NK-92 treated with Interleukin-12 subunit alpha and Interleukin-12 subunit beta, amount 100 ng/mL, for 24 hours (cell line): ENCODE results near the gene FRMD4A.

ENCODE experiments used
- DNase-seq: peaks from one replicate; lab custom pipeline; 2025; lab: John Stamatoyannopoulos, UW

Gene FRMD4A

GRCh38 chr10:13651969-13652720, 678.6 kb downstream of the FRMD4A start:
- DNase-seq: no peak

DNA sequence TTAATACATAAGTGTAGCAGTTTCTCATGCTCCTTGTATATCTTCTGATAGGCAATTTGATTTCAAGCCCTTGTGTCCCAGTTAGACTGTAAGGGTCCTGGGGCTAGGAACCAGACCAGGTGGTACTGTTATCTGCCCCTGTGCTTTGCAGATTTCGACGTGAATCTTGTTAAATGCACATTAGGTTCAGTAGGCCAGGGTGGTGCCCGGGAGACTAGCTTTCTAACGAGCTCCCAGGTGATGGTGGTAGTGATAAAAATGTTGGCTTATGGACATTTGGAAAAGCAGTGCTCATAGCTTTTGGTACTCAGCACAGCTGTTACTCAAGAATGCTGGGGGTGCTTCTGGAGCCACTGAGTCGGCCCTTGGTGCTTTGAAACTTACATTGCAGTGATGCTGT, 679.8 kb downstream of the FRMD4A start:
- no peak for DNase-seq

DNA sequence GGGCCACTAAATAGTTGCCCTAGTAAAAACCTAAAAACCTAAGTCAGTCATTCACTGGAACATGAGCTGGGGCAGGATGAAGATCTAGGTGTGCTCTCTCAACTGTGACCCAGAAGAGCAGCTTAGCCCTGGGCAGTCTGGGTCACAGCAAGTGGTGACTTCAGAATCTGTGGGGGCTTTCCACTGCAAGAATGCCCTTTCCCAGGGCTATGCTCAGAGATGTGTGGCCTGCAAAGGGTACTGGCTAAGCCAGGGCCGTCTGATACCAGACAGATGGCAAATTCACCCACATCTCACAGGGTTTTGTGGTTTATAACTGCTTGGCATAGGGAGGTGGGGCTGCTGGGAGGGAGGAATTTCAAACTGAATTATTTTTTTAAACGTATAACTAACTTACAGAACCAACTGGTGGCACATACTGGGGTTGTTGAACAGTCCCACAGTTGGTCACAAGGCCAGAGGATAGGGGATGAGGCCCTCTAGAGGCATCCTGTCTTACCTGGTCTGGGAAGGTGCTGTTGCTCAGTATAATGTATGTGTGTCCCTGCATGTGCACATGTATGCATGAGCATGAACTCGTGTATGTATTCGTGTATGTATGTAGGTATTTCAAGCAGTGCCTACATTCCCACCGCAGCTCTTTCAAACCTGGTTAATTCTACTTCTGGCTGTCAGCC, 680.7 kb downstream of the FRMD4A start:
- no peak for DNase-seq

- no peak for DNase-seq
Observed at GRCh38 chr10:13648425-13648824, 682.3 kb downstream of the FRMD4A start.

DNA sequence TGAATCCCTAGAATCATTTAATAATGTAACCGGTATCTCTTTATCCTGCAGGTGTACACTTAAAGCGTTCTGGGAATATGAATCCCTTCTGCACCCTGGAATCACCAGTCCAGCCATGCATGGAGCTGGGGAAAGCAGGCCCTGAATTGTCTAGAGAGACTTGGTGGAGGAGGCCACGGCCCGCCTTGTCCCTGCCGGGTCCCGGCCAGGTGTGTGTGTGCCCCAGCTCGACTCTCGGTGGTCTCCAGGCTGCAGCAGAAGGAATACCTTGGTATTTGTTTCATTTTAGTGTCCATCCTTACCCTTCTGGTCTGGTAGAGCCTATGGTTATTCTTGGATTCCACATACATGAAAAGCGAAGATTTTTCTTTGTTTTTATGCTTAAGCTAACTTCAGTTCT, 685.9 kb downstream of the FRMD4A start:
- no peak for DNase-seq

GRCh38 chr10:13643016-13643415, 687.7 kb downstream of the FRMD4A start:
- no peak for DNase-seq

DNA sequence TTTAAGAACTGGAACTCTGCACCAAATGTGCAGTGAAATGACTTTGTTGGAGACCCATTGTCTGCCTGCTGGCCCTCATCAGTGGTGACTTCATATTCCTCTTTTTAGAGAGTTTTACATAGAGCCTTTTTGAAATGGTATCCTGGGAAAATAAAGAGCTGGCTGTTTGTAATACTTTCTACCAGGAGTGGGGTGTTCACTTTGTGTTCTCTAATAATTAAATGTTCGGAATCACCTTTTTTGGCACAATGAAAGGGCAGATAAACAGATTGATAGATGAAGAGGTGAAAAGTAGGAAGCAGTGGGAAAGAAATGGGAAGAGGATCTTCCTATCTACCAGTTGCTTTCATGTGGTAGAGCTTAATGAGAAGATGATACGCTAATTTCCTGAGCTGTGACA, 688.4 kb downstream of the FRMD4A start:
- no peak for DNase-seq

GRCh38 chr10:13637894-13638293, 692.8 kb downstream of the FRMD4A start:
- no peak for DNase-seq

GRCh38 chr10:13637303-13637856, 693.3 kb downstream of the FRMD4A start:
- no peak for DNase-seq

- DNase-seq: no peak
Observed at GRCh38 chr10:13636776-13637175, 693.9 kb downstream of the FRMD4A start.

DNA sequence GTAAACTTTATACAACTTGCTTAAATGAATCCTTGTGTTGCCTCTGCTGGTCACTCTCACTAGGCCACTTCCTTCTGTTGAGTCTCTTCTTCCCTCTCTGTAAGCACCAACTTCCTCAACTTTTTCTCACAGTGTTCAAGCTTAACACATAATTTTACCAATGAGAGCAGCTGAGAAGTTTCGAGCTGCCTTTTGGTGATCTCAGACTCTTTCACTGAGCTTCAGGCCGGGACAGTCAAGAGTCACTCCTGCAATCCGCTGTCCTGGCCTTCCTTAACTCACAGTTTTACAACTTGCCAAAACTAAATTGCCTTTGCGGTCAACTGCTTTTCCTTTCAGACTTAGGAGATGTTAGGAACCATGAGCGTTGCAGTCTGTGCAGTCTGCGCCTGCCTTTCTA, 696.5 kb downstream of the FRMD4A start:
- no peak for DNase-seq

DNA sequence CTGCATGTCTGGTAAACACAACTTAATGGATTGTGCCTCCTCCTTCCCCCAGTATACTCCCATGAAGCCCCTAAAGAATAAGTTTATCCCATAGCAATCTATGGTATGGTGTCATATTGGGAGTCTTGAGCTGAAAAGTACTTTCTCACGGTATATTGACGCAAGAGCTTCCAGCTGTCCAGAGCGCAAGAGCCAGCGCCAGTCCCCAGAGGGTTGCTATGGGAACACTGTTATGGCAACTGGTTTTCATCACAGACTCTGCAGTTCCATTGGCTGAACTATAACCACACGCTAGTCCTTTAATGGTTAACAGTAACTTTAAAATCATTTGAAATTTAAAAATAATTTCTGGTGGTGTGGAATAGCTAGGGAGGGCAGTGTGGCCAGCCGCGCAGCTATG, 697.0 kb downstream of the FRMD4A start:
- no peak for DNase-seq

DNA sequence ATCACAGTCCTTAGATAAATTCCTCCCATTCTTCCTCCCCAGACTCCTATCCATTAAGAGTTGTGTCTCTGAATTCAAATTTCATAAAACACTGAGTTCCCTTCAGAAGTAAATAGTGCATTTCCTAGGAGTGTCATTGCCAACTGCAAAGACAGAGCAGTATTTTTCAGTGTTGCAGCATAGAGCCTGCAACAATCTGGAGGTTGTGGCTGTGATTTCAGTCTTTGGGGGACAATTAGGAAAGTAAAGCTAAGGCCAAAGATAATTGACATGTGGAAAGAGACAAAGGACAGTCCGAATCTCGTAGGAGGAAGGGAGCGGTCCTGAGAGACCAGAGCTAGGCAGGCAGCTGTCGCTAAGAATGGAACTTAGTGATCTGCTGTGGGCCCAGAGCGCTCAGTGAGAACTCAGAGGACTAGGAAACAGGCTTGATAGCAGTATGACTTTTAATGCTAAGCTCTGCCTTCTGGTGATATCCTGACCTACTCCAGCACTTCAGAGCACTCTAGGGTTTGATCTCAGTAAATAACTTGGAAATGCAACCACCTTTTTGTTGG, 697.8 kb downstream of the FRMD4A start:
- no peak for DNase-seq

- DNase-seq: no peak
Observed at GRCh38 chr10:13632440-13632839, 698.3 kb downstream of the FRMD4A start.

- no peak for DNase-seq
Observed at GRCh38 chr10:13631594-13631993, 699.1 kb downstream of the FRMD4A start.

DNA sequence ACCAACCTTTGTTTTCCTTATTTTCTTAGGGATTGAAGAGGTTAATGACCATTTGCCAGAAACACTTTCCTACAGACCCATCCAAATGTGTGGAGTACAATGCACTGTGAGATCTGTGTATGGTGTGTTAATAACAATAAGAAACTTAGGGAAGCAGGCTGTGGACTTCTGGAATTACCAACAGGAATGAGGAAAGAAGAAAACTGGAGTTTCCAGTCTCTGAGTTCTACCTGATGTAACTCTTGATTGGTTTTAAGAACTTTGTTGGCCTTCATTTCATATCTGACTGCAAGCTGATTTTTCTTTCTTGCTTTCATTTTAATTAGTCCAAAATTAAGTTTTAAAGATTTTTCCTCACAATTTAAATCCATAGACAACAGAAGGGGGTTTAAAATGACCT, 700.5 kb downstream of the FRMD4A start:
- DNase-seq: no peak

- no peak for DNase-seq
Observed at GRCh38 chr10:13629116-13629515, 701.6 kb downstream of the FRMD4A start.

DNA sequence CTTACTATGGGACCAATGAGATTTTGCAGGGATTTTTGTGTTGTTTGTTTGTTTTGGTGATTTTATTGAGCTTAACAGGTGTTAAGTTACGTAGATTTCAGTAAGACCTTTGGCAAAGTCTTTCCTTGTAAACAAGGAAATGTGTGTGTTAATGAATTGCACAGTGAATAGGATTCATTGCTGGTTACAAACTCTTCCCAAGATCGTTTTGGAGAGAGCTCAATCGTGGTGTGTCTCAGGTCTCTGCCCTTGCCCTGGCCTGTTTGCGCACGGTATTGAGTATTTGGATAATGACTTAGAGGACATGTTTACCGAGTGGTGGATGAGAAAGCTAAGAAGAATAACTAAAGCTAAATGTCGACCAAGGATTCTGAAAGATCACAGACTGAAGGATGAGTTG, 702.1 kb downstream of the FRMD4A start:
- no peak for DNase-seq

DNA sequence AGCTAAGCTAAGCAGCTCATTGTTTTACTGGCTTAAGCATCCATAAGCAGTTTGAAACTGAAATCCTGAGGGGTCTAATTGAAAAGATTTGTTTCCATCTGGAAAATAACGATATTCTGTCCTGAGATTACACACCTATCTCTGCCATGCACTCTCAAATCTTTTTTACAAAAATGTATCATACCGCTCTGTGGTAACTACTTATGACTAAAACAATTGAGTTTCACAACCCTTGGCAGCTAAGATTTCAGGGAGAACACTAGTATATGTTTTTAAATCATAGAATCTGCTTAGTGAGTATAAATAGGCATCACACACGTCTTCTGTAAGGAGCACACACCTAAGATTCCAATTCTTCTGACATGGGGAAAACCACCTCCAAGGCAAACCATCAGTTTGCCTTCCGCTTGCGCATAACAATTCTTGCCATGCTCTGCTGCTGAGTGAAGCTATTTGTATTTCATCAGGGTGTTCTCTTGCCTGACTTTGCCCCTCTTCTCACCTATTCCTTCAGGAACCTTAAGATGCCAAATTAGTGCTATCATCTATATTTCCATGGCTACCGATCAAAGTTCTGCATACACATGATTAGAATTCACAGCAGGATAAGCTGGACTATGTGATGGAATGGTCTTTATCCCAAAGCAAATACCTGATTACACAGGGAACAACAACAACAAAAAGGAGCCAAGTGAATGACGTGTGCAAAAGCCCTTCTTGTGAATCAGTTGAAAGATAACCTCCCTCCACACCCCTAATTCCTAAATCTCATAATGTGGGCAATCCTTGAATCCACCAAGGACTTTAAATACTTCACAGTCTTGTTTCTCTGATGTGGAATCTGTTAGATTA, 703.0 kb downstream of the FRMD4A start:
- DNase-seq: no peak

GRCh38 chr10:13624630-13625029, 706.1 kb downstream of the FRMD4A start:
- no peak for DNase-seq

GRCh38 chr10:13621931-13622330, 708.8 kb downstream of the FRMD4A start:
- no peak for DNase-seq

DNA sequence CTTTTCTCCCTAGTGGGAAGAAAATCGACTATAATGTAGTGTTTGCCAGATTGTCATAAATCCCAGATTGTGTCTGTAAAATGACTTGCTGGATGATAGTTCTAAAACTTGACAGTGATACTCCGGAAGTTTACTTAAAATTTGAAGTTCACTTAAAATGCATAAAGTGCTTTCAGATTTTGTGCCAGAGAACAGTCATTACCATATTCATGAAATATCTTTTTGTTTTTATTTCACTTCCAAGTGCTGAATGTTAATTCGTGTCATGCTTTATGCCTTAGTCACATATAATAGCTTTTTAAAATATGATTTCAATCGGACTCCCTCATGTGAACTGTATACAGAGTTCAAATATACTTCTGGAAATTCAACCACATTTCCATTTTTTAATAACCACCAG, 713.6 kb downstream of the FRMD4A start:
- DNase-seq: no peak
